GM18517 (cell line): ENCODE measurements around the gene STAC.

Source experiments
- ATAC-seq: cut with Tn5 transposase; IDR thresholded peaks from one replicate; pipeline ENCODE4 v1.9.1; 2021; ENCODE audit warnings: mild to moderate bottlenecking, moderate library complexity; ENCODE audit not compliant: unreplicated experiment

STAC gene

GRCh38 chr3:36380221-36381031 is at the start of gene STAC:
TSS of gene STAC (plus strand) at chr3:36380504. CDS start at chr3:36380644, 140 bp downstream.
- ATAC-seq = no peak

GRCh38 chr3:36332139-36332538 is 48.2 kb upstream of the STAC start:
- no peak for ATAC-seq

- ATAC-seq = no peak
These were observed 18.1 kb upstream of the STAC start for GRCh38 chr3:36362216-36362615.

GRCh38 chr3:36362973-36363372 is 17.3 kb upstream of the STAC start:
- no peak for ATAC-seq

GRCh38 chr3:36364260-36364659 is 16.0 kb upstream of the STAC start:
- no peak for ATAC-seq

- ATAC-seq = no peak
These were observed 14.5 kb upstream of the STAC start for GRCh38 chr3:36365829-36366228.

- ATAC-seq = no peak
These were observed 14.0 kb upstream of the STAC start for GRCh38 chr3:36366308-36366707.

GRCh38 chr3:36367912-36368573 is 12.3 kb upstream of the STAC start:
- ATAC-seq = no peak

- ATAC-seq = no peak
These were observed 7.8 kb upstream of the STAC start for GRCh38 chr3:36372534-36372935.

- ATAC-seq = no peak
These were observed 7.2 kb upstream of the STAC start for GRCh38 chr3:36373084-36373483.

GRCh38 chr3:36373666-36374065 is 6.6 kb upstream of the STAC start:
- ATAC-seq = no peak

- no peak for ATAC-seq
These were observed 458 bp upstream of the STAC start for GRCh38 chr3:36379872-36380220.

- ATAC-seq = no peak
These were observed 1.1 kb downstream of the STAC start for GRCh38 chr3:36381311-36381956.

- ATAC-seq = no peak
These were observed 13.3 kb downstream of the STAC start for GRCh38 chr3:36393563-36393962.

GRCh38 chr3:36394176-36394575 is 13.9 kb downstream of the STAC start:
- no peak for ATAC-seq

GRCh38 chr3:36397841-36398240 is 17.5 kb downstream of the STAC start:
- ATAC-seq = no peak

- no peak for ATAC-seq
These were observed 19.6 kb downstream of the STAC start for GRCh38 chr3:36399933-36400332.

GRCh38 chr3:36401056-36401455 is 20.8 kb downstream of the STAC start:
- ATAC-seq = no peak

GRCh38 chr3:36403661-36404060 is 23.4 kb downstream of the STAC start:
- ATAC-seq = no peak

GRCh38 chr3:36405190-36405589 is 24.9 kb downstream of the STAC start:
- ATAC-seq = no peak

GRCh38 chr3:36408146-36408545 is 27.8 kb downstream of the STAC start:
- no peak for ATAC-seq

- ATAC-seq = no peak
These were observed 29.6 kb downstream of the STAC start for GRCh38 chr3:36409862-36410261.
